SH-SY5Y (cell line): ENCODE measurements around the gene NRF1.

Experiments used
- GATA2 ChIP-seq: IDR thresholded peaks from 2 replicates; pipeline ENCODE4 v1.6.1; 2011; ENCODE audit warnings: mild to moderate bottlenecking, low read depth, low read length
- GATA3 ChIP-seq: IDR thresholded peaks from 2 replicates; pipeline ENCODE4 v1.6.1; 2011; ENCODE audit warnings: low read depth, mild to moderate bottlenecking, low read length, moderate library complexity

The NRF1 gene

DNA sequence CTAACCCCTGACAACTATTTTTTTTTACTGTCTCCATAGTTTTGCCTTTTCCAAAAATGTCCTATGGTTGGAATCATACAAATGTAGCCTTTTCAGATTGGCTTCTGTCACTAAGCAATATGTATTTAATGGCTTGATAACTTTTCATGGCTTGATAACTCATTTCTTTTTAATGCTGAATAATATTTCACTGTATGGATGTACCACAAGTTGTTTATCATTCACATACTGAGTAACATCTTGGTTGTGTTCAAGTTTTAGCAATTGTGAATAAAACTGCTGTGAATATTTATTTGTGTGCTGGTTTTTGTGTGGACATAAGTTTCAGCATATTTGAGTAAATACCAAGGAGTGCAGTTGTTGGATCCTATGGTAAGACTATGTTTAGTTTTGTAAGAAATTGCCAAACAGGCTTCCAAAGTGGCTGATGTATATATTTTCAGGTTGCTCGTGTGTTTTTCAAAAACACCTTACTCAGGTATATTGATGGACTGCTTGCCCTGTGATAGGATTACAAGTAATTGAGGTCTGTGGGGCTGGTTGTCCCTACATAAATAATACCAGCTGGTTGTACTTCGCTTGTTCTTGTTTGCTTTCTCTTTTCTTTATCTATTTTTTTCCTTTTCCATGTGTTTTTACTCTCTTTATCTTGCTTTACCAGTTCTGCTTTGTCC is 23.0 kb downstream of the NRF1 start:
- TF ChIP-seq GATA2 (no peak), GATA3 (no peak)

DNA sequence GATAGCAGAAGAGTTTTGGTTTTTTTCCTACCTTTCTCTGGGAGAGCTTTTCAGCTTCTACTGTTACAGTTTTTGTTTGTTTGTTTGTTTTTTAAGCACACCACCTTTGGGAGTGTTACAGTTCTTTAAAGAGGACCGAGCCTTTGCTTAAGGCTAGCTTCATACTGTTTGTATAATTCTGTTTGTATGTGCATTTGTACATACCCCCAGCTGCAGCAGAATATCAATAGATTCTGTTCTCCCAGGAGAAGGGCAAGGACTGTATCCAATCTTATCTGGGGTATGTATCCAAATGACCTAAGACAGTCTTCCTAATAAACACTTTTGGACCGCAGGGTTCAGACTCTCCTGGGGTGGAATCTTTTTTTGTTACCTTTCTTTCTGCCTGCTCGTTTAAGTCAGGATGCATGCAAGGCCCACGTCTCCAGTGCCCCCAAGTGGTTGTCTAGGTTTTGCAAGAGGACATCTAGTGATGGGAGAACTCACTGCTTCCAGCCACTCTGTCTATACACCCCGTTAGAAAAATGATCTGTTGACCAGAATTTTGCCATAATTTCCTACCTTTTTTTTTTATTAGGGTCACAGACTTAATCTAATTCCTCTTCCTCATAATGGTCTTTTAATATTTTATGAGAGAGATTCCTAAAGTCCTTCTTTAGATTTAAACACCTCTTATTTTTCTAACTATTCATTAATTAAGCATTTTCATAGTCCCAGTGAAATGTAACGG is 23.9 kb downstream of the NRF1 start:
- TF ChIP-seq GATA3 = no peak
- no peak for TF ChIP-seq GATA2

DNA sequence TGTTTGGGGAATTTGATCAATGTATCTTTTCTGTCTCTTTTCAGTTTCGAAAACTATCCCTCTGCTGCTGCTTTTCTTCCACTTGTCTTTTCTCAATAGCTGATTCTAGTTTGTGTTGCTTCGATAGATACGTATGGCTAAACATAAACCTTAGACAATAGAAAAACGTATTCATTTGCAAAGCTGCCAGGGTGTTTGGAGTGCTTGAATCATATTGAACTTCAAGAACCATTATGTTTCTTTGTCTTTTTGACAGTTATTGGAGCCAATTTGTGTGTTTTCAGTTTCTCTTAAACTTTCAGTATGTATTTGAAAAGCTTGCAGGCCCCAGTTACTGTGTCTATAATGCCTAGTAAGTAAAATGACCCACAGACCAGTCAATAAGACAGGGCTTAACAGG is 25.1 kb downstream of the NRF1 start:
- no peak for TF ChIP-seq GATA2
- TF ChIP-seq GATA3 = no peak

DNA sequence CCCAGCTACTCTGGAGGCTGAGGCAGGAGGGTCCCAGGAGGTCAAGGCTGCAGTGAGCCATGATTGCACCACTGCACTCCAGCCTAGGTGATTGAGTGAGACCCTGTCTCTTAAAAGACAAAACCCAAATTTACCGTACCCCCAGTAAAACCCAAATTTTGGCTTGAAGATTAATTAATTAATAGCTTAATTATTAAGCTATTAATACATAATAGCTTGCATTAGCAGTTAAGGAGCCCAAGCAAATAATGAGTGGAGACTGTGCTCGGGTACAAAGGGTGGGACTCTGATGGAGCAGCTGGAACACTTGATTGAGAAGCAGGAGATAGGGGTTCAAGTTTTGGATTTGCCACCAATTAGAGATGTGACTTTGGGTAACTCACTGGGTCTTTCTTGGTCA is 28.9 kb downstream of the NRF1 start:
- no peak for TF ChIP-seq GATA3
- TF ChIP-seq GATA2 = no peak

DNA sequence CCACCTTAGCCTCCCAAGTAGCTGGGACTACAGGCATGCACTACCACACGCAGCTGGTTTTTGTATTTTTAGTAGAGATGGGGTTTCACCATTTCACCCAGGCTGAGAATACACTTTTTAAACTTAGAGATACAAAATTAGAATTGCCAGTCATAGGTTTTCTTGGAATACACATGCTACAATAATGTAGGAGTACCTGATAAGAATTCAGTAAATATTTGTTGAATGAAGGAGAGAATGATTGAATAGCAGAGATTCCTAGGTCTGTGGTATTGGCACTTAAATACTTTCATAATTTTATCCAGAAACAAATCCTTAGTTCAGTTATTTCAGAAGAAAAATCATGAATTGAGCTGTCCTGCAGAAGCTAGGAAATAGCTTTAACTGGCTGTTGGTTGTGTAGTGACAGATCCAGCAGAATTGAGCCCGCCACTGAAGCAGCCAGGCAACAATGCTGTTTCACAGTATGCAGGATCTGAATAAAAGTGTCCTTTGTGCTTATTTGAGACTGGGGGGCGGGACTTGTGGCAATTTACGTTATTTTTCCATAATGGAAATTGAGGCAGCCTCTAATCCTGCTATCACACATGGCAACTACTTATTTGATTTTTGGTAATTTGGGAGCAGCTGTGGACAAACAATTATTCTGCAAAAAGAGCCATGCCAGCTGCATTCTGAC is 31.5 kb downstream of the NRF1 start:
- TF ChIP-seq GATA2 (no peak), GATA3 (no peak)

DNA sequence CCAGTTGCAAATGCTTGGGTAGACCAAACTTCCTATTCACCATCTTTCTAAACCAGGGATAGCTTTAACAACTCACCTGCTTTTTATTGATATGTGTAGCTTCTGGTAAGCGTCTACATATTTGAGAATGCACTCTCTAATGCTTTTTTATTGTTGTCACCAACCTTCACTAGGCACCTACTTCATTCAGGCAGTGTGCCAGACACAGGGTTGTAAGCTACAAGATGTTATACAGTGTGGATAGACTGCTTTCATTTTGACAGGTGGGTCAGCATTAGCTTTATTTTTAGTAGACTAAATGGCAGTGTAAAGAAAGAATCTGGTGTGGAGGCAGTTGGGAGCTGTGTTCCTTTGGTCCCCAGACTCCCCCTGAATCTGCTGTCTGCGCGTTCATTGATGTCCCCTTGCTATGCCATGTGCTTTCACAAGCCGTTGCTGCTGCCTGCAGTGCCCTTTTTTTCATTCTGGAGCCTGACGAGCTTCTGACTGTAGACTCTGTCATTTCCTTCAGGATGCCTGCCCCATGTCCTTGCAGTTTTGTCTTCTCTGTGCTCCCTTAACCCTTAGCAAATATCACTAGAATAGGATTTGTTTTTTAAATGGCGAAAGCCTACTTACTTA is 32.1 kb downstream of the NRF1 start:
- TF ChIP-seq GATA3 (no peak), GATA2 (no peak)

DNA sequence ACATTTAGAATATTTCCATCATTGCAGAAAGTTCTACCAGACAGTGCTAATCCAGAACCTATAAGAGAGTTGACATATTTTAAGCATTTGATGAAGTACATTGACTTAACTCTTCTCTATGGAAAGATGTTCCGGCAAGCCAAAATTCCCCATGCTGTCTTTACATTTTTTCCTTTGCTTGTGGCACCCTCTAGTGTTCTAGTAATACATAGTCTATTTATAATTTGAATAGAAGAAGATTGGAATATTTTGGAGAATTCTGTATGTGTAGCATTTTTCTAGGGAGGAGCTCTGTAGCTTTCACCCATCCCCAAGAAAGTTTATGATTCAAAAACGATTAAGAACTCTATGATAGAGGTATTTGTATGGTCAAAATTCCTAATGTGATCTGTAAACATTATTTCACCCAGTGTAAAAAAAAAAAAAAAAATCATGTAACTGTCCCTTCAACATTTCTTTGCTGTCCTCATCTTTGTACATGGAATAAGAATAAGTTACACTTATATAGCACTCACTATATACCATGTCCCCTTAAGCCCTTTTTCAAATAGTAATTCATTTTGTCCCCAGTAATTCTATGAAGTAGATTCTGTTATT is 33.2 kb downstream of the NRF1 start:
- TF ChIP-seq GATA2 (no peak), GATA3 (no peak)

DNA sequence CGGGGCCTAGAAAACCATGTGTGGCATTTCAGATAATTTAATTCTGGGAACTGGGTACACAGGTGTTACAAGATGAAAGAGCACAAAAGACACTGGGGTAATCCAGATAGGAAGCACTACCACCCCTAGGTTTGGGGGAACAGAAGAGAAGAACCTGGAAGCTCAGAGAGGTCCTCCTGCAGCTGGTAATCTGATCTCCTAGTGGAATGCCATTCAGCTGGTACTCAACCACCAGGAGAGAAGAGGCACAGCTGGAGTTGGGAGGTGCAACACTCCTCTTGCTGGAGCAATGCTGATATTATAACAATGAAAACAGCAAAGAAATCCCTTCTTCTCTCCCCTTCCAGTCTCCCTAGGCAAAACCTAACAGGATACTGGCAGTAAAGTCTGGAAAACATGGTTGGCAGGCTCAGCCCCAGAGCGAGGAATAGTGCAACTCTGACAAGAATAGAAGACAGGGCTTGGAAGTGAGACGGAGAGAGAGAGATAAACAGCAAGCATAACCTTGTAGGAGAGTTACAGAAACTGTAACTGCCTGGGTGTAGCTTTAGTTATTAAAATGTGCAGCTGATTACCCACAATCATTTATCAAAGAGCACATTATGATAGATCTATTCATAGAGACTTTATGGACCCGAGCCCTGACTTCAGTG is 35.0 kb downstream of the NRF1 start:
- TF ChIP-seq GATA3 = no peak
- no peak for TF ChIP-seq GATA2

DNA sequence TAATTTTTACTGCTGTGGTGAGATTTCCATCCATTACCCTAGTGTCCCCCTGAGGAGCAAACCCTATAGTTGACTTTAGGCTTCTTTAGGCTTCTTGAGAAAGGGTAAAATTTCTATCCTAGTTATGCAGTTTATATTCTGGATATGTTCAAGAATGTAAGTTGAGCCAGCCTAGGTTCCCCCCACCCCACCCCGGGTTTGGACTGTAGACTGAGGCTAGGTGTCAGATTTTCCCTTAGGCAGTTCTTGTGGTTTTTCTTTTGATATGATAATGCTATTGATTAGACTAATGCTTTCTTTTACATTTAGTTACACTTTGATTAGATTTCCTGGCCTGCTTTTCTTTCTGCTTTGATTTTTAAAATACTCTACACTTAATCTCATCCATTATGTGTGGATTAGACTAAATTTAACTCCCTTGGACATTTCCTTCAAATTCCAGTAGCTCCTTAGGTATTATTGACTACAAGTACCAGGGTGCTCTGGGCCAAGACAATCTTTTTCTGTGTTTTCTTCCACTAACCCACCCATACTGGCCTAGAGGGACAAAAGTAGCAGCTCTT is 37.7 kb downstream of the NRF1 start:
- no peak for TF ChIP-seq GATA2
- no peak for TF ChIP-seq GATA3

DNA sequence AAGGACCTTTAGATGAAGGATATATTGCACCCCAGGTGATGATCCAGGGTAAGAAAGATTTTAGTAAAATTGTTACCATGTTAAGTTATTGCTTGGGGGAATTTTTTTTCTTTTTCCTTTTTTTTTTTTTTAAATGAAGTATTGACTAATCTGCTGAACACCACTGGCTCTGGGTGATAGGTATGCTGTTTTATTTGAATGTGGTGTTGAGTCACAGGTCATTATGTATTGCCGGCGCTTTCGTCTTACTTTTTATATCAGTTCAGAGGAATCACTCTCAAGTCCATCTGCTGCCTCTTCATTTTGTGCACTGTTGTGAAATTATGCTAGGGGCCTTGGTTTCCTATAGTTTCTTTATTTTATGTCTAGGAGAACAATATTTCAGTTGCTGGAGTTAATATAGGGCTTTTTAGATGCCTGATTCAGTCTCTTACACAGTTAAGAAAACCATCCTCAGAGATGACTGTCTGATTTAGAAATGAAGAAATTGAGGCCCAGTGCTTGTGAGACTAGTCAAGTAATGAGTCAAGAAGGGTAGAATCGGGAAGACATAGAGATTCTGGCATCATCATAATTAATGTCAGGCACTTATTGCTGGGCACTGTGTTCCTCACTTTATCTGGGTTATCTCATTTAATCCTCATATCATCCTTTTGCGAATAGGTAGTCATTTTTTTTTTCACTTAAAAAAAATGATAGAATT is 38.7 kb downstream of the NRF1 start:
- no peak for TF ChIP-seq GATA2
- no peak for TF ChIP-seq GATA3

DNA sequence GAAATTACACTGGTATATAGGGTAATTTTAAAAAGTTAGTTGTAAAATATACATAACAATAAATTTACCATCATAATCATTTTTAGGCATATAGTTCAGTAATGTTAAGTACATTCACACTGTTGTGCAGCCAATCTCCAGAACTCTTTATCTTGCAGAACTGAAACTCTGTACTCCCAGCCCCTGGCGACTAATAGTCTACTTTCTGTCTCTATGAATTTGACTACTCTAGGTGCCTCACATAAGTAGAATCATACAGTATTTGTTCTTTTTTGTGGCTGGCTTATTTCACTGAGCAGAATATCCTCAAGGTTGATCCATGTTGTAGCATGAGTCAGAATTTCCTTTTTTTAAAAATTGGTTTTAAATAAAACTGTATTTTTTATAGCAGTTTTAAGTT is 41.4 kb downstream of the NRF1 start:
- TF ChIP-seq GATA3 (no peak), GATA2 (no peak)

DNA sequence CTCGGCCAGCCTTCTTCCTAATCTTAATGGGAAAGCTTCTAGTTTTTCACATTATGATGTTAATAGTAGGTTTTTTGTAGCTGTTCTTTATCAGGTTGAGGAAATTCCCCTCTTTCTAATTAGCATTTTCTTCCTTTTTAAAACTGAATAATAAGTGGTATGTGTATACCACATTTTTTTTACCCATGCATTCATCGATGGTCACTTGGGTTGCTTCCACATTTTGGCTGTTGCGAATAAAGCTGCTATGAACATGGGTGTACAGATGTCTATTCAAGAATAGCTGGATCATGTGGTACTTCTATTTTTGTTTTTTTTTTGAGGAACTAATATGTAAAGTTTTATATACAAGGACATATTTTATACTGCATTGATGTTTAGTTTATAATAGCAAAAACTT is 44.3 kb downstream of the NRF1 start:
- TF ChIP-seq GATA3 (no peak), GATA2 (no peak)

DNA sequence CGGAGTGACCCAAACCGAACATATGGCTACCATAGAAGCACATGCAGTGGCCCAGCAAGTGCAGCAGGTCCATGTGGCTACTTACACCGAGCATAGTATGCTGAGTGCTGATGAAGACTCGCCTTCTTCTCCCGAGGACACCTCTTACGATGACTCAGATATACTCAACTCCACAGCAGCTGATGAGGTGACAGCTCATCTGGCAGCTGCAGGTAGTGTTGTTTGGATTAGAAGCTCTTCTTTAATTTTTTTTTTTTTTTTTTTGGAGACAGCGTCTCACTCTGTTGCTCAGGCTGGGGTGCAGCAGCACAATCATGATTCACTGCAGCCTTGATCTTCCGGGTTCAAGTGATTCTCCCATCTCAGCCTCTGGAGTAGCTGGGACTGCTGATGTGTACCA is 45.8 kb downstream of the NRF1 start:
- no peak for TF ChIP-seq GATA3
- no peak for TF ChIP-seq GATA2
